ENCODE results near the gene FRYL.

FRYL gene

GRCh38 chr4:48557478-48557877 lies 222.6 kb downstream of the FRYL start:
- DNase-seq (ENCODE audit: low read depth), result peak; percentile 7
- TF ChIP-seq CTCF (conservative IDR thresholded peaks at IDR 0.05; ENCODE audit: control insufficient read depth, insufficient read depth, low read depth, low read length), result peak; percentile 24
- H3K4me3 ChIP-seq (ENCODE audit: control insufficient read depth, low read depth, low read length), result no peak overlapping the region

- no peak overlapping the region for H3K4me3 ChIP-seq (ENCODE audit: control insufficient read depth, low read depth, low read length)
- no peak for DNase-seq (ENCODE audit: low read depth)
- no peak for TF ChIP-seq CTCF (conservative IDR thresholded peaks at IDR 0.05; ENCODE audit: control insufficient read depth, insufficient read depth, low read depth, low read length)
Measured at GRCh38 chr4:48556268-48556667, 223.8 kb downstream of the FRYL start.

GRCh38 chr4:48554606-48555005 lies 225.5 kb downstream of the FRYL start:
- H3K4me3 ChIP-seq (ENCODE audit: control insufficient read depth, low read depth, low read length), result no peak overlapping the region
- DNase-seq (ENCODE audit: low read depth), result no peak
- no peak for TF ChIP-seq CTCF (conservative IDR thresholded peaks at IDR 0.05; ENCODE audit: control insufficient read depth, insufficient read depth, low read depth, low read length)

GRCh38 chr4:48553720-48554119 lies 226.4 kb downstream of the FRYL start:
- no peak overlapping the region for H3K4me3 ChIP-seq (ENCODE audit: control insufficient read depth, low read depth, low read length)
- no peak for TF ChIP-seq CTCF (conservative IDR thresholded peaks at IDR 0.05; ENCODE audit: control insufficient read depth, insufficient read depth, low read depth, low read length)
- DNase-seq (ENCODE audit: low read depth), result no peak

- DNase-seq (ENCODE audit: low read depth), result peak; percentile 57
- TF ChIP-seq CTCF (conservative IDR thresholded peaks at IDR 0.05; ENCODE audit: control insufficient read depth, insufficient read depth, low read depth, low read length), result peak; percentile 76
Measured at GRCh38 chr4:48546336-48546735, 233.7 kb downstream of the FRYL start.

GRCh38 chr4:48543796-48544195 lies 236.3 kb downstream of the FRYL start:
- H3K4me3 ChIP-seq (ENCODE audit: control insufficient read depth, low read depth, low read length), result no peak overlapping the region
- TF ChIP-seq CTCF (conservative IDR thresholded peaks at IDR 0.05; ENCODE audit: control insufficient read depth, insufficient read depth, low read depth, low read length), result no peak
- no peak for DNase-seq (ENCODE audit: low read depth)

More at GRCh38 chr4:48546336-48546735, 233.7 kb downstream of the FRYL start:
- H3K4me3 ChIP-seq (ENCODE audit: control insufficient read depth, low read depth, low read length), result no peak overlapping the region

GRCh38 chr4:48542888-48543287 lies 237.2 kb downstream of the FRYL start:
- no peak for TF ChIP-seq CTCF (conservative IDR thresholded peaks at IDR 0.05; ENCODE audit: control insufficient read depth, insufficient read depth, low read depth, low read length)
- no peak for DNase-seq (ENCODE audit: low read depth)
- no peak overlapping the region for H3K4me3 ChIP-seq (ENCODE audit: control insufficient read depth, low read depth, low read length)

Measured in fibroblast of mammary gland (primary cell).